NB4 (cell line): ENCODE data around the gene ADRM1.

ENCODE experiments used
- DNase-seq: peaks from one replicate; pipeline ENCODE4 v3.0.0; 2010; ENCODE audit warnings: low read depth
- H3K4me3 ChIP-seq: one replicate; pipeline ENCODE4 v1.5.1; 2011; ENCODE audit warnings: mild to moderate bottlenecking, low read depth, low read length, moderate library complexity
- MYC ChIP-seq: IDR thresholded peaks from 2 replicates; pipeline ENCODE4 v1.6.1; 2011; ENCODE audit warnings: low read depth, low read length
- POLR2A ChIP-seq: IDR thresholded peaks from 2 replicates; pipeline ENCODE4 v1.6.1; 2011; ENCODE audit warnings: mild to moderate bottlenecking; ENCODE audit not compliant: insufficient read length; ENCODE audit errors: extremely low read depth
- TF ChIP-seq, protein P1 (sequence below): IDR thresholded peaks from 2 replicates; pipeline ENCODE4 v1.6.1; 2011; ENCODE audit warnings: low read depth, low read length
- TF ChIP-seq, protein P2 (sequence below): IDR thresholded peaks from one replicate; pipeline ENCODE4 v1.5.1; 2012; ENCODE audit warnings: low read depth, low read length

The ADRM1 gene

DNA sequence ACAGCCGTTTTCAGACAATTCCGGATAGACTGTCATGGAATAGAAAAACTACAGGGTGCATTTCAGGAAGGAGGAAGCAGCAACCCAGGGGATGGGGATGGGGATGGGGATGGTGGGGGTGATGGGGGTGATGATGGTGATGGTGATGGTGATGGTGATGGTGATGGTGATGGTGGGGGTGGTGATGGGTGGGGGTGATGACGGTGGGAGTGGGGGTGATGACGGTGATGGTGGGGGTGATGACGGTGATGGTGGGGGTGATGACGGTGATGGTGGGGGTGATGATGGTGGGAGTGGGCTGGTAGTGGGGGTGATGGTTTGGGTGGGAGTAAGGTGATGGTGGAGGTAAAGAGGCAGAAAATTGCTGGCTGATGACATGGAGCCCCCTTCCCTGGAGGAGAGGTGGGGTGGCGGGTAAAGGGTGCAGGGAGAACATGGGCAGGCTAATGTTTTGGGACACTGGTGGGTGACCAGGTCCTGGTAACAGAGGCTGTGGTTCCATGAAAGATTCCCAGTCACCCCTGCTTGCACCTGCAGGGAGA lies 46.8 kb downstream of the ADRM1 start:
- H3K4me3 ChIP-seq, result no peak overlapping the region
- no peak for DNase-seq
- TF ChIP-seq, protein P1, sequence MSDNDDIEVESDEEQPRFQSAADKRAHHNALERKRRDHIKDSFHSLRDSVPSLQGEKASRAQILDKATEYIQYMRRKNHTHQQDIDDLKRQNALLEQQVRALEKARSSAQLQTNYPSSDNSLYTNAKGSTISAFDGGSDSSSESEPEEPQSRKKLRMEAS, result no peak
- TF ChIP-seq POLR2A, result no peak
- TF ChIP-seq, protein P2, sequence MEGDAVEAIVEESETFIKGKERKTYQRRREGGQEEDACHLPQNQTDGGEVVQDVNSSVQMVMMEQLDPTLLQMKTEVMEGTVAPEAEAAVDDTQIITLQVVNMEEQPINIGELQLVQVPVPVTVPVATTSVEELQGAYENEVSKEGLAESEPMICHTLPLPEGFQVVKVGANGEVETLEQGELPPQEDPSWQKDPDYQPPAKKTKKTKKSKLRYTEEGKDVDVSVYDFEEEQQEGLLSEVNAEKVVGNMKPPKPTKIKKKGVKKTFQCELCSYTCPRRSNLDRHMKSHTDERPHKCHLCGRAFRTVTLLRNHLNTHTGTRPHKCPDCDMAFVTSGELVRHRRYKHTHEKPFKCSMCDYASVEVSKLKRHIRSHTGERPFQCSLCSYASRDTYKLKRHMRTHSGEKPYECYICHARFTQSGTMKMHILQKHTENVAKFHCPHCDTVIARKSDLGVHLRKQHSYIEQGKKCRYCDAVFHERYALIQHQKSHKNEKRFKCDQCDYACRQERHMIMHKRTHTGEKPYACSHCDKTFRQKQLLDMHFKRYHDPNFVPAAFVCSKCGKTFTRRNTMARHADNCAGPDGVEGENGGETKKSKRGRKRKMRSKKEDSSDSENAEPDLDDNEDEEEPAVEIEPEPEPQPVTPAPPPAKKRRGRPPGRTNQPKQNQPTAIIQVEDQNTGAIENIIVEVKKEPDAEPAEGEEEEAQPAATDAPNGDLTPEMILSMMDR, result no peak
- no peak for TF ChIP-seq MYC

DNA sequence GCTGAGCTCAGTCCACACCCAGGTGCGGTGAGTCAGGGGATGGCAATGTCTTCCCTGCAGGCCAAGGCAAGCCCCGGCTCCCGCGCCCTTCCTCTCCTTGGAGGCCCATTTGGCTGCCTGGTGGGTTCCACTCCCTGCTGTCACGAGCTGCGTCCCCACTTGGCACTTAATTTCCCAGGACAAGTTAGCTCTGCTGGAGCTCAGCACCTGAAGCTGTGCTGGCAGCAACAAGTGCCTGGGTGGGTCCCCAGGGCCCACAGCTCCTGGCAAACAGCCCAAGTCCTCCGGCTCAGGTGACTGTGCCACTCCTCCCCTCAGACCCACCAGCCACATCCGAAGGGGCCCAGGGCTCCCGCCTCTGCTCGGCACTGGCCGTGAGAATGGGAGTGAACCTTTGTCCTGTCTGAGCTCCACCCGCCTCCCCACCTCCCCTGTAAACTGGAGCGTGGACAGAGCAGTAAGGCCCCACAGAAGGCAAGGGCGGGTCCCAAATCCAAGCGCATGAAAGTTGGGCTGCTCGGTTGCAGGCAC lies 47.4 kb downstream of the ADRM1 start:
- DNase-seq, result no peak
- TF ChIP-seq, protein P1, result no peak
- TF ChIP-seq MYC, result no peak
- H3K4me3 ChIP-seq, result no peak overlapping the region

DNA sequence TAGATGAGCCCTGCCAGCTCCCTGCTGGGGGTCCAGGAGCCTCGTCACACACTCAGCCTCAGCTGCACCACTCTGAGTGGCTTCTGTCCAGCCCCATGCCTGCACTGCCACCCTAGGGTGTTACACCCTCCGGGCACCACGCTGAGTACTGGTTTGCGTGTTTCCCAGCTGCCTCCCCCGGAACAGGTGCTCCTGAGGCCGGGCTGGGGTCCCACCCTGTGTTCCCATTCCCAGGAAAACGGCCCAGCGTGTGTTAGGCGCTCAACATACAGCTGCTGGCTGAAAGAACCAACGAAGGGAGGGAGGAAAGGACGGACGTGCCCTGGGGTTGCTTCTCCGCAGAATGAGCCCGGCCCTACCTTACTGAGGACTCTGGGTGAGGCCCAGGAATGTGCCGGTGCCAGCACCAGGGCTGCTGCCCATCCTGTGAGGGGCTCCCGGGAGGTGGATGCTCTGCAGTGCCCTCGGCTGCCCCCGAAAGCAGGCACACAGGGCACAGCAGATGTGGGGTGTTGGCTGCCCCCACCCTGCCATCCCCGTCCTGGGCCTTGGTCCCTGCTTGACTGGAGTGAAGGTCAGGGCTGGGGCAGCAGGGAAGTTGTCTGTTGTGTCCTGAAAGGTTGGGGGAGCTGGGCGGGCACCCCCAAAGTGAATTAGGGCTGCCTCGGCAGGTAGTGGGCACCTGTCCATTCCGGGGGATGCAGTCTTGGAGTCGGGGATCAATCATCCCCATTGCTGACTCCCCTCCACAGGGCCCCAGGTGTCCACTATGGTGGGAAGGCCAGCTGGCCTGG lies 48.0 kb downstream of the ADRM1 start:
- no peak overlapping the region for H3K4me3 ChIP-seq
- no peak for DNase-seq
- TF ChIP-seq MYC (no peak), POLR2A (no peak)
- TF ChIP-seq, protein P1, result no peak
- TF ChIP-seq, protein P2, result no peak

DNA sequence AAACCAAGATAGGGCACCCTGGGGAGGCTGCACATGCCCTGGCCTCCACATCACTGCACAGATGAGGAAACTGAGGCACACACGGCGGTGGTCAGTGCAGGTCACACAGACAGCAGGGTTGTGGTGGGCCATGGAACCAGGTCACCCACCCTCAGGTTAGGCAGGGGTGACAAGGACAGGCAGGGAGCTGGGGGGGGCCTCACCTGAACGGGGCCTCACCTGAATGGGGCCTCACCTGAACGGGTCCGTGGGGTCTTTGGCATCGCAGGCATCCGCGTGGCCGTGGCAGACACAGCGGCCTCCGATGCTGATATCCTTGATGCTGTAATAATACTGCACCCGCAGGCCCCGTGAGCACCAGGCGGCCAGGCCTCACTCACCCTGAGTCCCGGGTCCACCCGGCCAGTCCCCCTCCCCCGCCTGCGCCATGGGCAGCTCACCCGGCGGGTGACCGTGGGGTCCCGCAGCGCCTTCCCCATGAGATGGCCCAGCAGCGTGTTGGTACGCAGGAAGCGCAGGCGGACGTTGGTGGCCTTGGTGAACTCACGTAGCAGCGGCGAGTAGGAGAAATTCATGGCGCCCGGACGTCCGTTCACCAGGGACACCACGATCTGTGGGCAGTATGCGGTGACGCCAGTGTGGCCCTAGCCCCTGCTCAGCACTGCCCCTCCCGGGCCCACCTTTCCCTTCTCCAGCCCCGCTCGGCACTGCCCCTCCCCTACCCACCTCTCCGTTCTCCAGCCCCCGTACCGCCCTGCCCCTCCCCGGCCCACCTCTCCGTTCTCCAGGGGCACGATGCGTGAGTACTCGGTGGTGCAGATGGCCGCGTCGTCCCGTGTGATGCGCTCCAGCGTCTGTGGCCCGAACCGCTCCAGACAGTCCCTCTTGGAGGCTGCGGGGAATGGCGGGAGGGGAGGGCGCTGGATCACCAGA lies 48.9 kb downstream of the ADRM1 start:
- no peak overlapping the region for H3K4me3 ChIP-seq
- no peak for DNase-seq
- TF ChIP-seq, protein P1, result no peak
- TF ChIP-seq MYC (no peak), POLR2A (no peak)
- TF ChIP-seq, protein P2, result no peak

DNA sequence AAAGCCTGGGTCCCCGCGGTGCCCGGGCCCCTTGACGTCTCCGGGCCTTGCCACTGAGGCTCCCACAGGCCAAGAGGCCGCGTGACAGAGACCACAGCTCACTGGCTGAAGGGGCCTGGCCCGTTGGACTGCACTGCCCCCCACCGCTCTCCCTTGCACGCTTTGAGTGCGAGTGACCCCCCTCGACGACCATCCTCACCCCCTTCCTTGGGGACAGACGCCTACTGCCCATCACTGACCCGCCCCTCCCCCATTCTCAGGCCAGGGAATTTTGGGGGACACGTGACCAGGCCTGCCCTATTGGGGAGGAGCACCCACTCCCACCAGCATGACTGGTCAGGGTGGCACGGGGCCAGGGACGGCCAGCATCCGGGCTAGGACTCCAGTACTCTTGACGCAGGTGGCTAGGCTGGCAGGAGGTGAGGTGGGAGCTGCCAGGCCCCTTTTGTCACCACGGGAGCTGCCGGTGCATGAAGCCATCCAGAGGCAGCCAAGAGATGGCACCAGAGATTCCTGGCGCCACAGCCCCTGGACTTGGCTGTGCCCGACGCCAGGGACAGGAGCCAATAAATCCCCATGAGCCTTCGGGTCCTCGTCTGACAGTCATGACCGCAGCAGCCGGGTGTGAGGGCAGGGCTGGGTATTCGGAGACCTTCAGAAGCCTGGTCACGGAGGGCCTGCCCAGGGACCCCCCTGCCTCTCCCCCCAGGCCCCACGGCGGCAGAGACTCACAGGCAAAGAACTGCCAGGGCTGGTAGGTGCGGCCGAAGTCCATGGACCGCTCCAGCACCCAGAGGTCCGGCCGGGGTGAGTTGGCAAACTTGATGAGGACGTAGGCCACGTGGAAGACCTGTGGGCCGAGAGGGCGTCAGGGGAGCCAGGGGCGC lies 49.8 kb downstream of the ADRM1 start:
- TF ChIP-seq, protein P1, result no peak
- no peak for TF ChIP-seq POLR2A
- TF ChIP-seq, protein P2, result no peak
- no peak for TF ChIP-seq MYC
- no peak for DNase-seq
- no peak overlapping the region for H3K4me3 ChIP-seq
